ENCODE measurements around the gene CUL3.

The CUL3 gene

GRCh38 chr2:224479826-224480225 lies 105.3 kb downstream of the CUL3 start:
- H3K4me1 ChIP-seq, result no peaks in the 10 kb centered on the region
- H3K9ac ChIP-seq, result no peak overlapping the region
- no peak for TF ChIP-seq CTCF (IDR thresholded peaks at IDR 0.05)
- H3K4me3 ChIP-seq (ENCODE audit: low read depth, low read length), result no peak overlapping the region
- H3K27ac ChIP-seq, result no peak overlapping the region
- no peak overlapping the region for H3K4me2 ChIP-seq (ENCODE audit: low read length)
- H2AFZ ChIP-seq, result no peak overlapping the region
- H3K27me3 ChIP-seq (ENCODE audit: control insufficient read depth, insufficient read depth, low read length), result no peaks in the 10 kb centered on the region
- peaks cover 2% of the 10 kb centered on the region for H3K79me2 ChIP-seq
- H3K9me3 ChIP-seq (ENCODE audit: control insufficient read depth, low read length), result no peaks in the 10 kb centered on the region
- no peaks in the 10 kb centered on the region for H3K36me3 ChIP-seq (ENCODE audit: control insufficient read depth, insufficient read depth, low read length)

- Histone ChIP-seq H3K4me2 (ENCODE audit: low read length) (no peak overlapping the region), H3K79me2 (no peaks in the 10 kb centered on the region), H3K27ac (no peak overlapping the region), H3K4me1 (no peaks in the 10 kb centered on the region), H3K4me3 (ENCODE audit: low read depth, low read length) (no peak overlapping the region), H3K27me3 (ENCODE audit: control insufficient read depth, insufficient read depth, low read length) (no peaks in the 10 kb centered on the region), H3K9ac (no peak overlapping the region), H3K36me3 (ENCODE audit: control insufficient read depth, insufficient read depth, low read length) (no peaks in the 10 kb centered on the region), H2AFZ (no peak overlapping the region), H3K9me3 (ENCODE audit: control insufficient read depth, low read length) (no peaks in the 10 kb centered on the region)
- no peak for TF ChIP-seq CTCF (IDR thresholded peaks at IDR 0.05)
Observed at GRCh38 chr2:224472827-224473226, 112.3 kb downstream of the CUL3 start.

- no peak overlapping the region for H2AFZ ChIP-seq
- no peak overlapping the region for H3K9ac ChIP-seq
- H3K9me3 ChIP-seq (ENCODE audit: control insufficient read depth, low read length), result no peaks in the 10 kb centered on the region
- no peak overlapping the region for H3K4me3 ChIP-seq (ENCODE audit: low read depth, low read length)
- H3K27ac ChIP-seq, result no peak overlapping the region
- no peaks in the 10 kb centered on the region for H3K79me2 ChIP-seq
- H3K36me3 ChIP-seq (ENCODE audit: control insufficient read depth, insufficient read depth, low read length), result no peaks in the 10 kb centered on the region
- no peak for TF ChIP-seq CTCF (IDR thresholded peaks at IDR 0.05)
- H3K4me2 ChIP-seq (ENCODE audit: low read length), result no peak overlapping the region
- no peaks in the 10 kb centered on the region for H3K4me1 ChIP-seq
- no peaks in the 10 kb centered on the region for H3K27me3 ChIP-seq (ENCODE audit: control insufficient read depth, insufficient read depth, low read length)
Observed at GRCh38 chr2:224472137-224472536, 113.0 kb downstream of the CUL3 start.

GRCh38 chr2:224469374-224469964 lies 115.7 kb downstream of the CUL3 start:
- Histone ChIP-seq H3K36me3 (ENCODE audit: control insufficient read depth, insufficient read depth, low read length) (no peaks in the 10 kb centered on the region), H3K9me3 (ENCODE audit: control insufficient read depth, low read length) (no peaks in the 10 kb centered on the region), H3K27me3 (ENCODE audit: control insufficient read depth, insufficient read depth, low read length) (no peaks in the 10 kb centered on the region), H3K79me2 (no peaks in the 10 kb centered on the region), H3K27ac (no peak overlapping the region), H2AFZ (no peak overlapping the region), H3K9ac (no peak overlapping the region), H3K4me3 (ENCODE audit: low read depth, low read length) (no peak overlapping the region), H3K4me1 (no peaks in the 10 kb centered on the region), H3K4me2 (ENCODE audit: low read length) (no peak overlapping the region)
- TF ChIP-seq CTCF (IDR thresholded peaks at IDR 0.05), result no peak

DNA sequence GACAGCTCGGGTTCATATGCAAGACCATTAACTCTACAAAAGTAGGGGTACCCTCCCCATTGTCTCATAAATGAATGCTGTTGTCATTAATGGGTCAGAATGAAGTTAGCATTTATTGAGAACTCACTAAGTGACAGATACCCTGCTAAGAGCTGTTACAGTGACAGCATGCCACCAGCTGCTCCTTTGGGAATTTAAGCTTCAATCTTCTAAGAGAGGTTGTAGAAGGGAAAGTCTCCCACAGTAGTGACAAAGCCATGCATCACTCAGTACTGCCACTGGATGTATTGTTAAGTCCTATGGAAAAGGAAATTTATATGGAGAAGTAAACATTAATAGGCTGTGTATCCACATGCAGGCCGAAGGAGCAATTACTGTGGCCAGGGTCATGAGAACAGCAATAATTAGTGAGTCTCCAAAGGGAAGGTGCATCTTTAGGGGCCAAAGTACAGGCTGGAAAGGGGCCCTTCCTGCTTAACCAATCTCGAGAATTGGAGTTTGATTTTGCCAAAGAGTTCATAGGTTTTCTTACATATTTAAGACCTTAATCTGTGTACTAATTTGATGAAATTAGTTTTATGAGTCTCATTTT lies 118.8 kb downstream of the CUL3 start:
- no peaks in the 10 kb centered on the region for H3K4me1 ChIP-seq
- no peak for TF ChIP-seq CTCF (IDR thresholded peaks at IDR 0.05)

More for the DNA sequence above, 118.8 kb downstream of the CUL3 start:
- Histone ChIP-seq H3K79me2 (no peaks in the 10 kb centered on the region), H3K27me3 (ENCODE audit: control insufficient read depth, insufficient read depth, low read length) (no peaks in the 10 kb centered on the region), H3K9me3 (ENCODE audit: control insufficient read depth, low read length) (no peaks in the 10 kb centered on the region), H2AFZ (no peak overlapping the region), H3K4me3 (ENCODE audit: low read depth, low read length) (no peak overlapping the region), H3K9ac (no peak overlapping the region), H3K4me2 (ENCODE audit: low read length) (no peak overlapping the region), H3K27ac (no peak overlapping the region), H3K36me3 (ENCODE audit: control insufficient read depth, insufficient read depth, low read length) (no peaks in the 10 kb centered on the region)

Measured in parathyroid adenoma (tissue), 2 donors.